SK-N-SH (cell line): ENCODE measurements around the gene GRB7. TPM values are rescaled to one million over a fixed set of nuclear protein-coding genes. Genes with fewer than 3 reads are reported as not detected.

Source experiments
- CTCF ChIA-PET: fragments of 300-600, 350-600 bp; formaldehyde crosslinking; extraction: SDS; loops from one replicate; lab custom pipeline; 2021; lab: Yijun Ruan, JAX
- POLR2A ChIA-PET: fragments of 350-600 bp; sonication (Branson Sonifier 250); formaldehyde crosslinking; extraction: SDS; loops from one replicate; lab custom pipeline; 2020; ENCODE audit warnings: antibody characterized with exemption, inconsistent platforms; lab: Yijun Ruan, JAX
- DNase-seq: peaks from one replicate; pipeline ENCODE4 v3.0.0; 2012
- H2AFZ ChIP-seq: fragments of 200-600 bp; sonication (generic); 2 replicates; pipeline ENCODE4 v1.8.1; 2016; ENCODE audit warnings: antibody characterized with exemption, mild to moderate bottlenecking, low read depth
- H3F3A ChIP-seq: fragments of 200-600 bp; sonication (generic); replicated peaks from 2 replicates; pipeline ENCODE3; 2016; ENCODE audit warnings: antibody characterized with exemption, mild to moderate bottlenecking; ENCODE audit not compliant: insufficient read depth
- H3K27ac ChIP-seq, 2 experiments: fragments of 200-500 bp in 1 of 2; fragments of 200-600 bp in 1 of 2; sonication (Bioruptor generic) in 1 of 2; sonication (generic), shearing (Covaris generic) in 1 of 2; 2 replicates each; pipeline versions ENCODE4 v1.5.1 to v1.6.1; 2014 to 2016; ENCODE audit warnings: low read depth in 2 of 2, inconsistent platforms in 1 of 2, low read length in 1 of 2, mild to moderate bottlenecking in 1 of 2, mixed read lengths in 1 of 2
- H3K27me3 ChIP-seq: fragments of 200-600 bp; sonication (generic), shearing (Covaris generic); 2 replicates; pipeline ENCODE4 v1.6.1; 2016; ENCODE audit warnings: mixed run types; ENCODE audit not compliant: insufficient read depth
- H3K36me3 ChIP-seq, 2 experiments: fragments of 200-500 bp in 1 of 2; fragments of 200-600 bp in 1 of 2; sonication (Bioruptor generic) in 1 of 2; sonication (generic) in 1 of 2; replicated peaks in 1 of 2; 2 replicates each; pipeline versions ENCODE3 to v1.5.1; 2014 to 2016; ENCODE audit warnings: low read length in 1 of 2, mild to moderate bottlenecking in 1 of 2; ENCODE audit not compliant: insufficient read depth in 2 of 2, control insufficient read depth in 1 of 2
- H3K4me1 ChIP-seq, 2 experiments: fragments of 200-500 bp in 1 of 2; fragments of 200-600 bp in 1 of 2; sonication (Bioruptor generic) in 1 of 2; sonication (generic), shearing (Covaris generic) in 1 of 2; 2 replicates each; pipeline versions ENCODE4 v1.5.1 to v1.6.1; 2014 to 2016; ENCODE audit warnings: low read depth in 1 of 2, low read length in 1 of 2, mixed run types in 1 of 2; ENCODE audit not compliant: insufficient read depth in 2 of 2, control insufficient read depth in 1 of 2
- H3K4me2 ChIP-seq: fragments of 200-600 bp; sonication (generic), shearing (Covaris generic); 2 replicates; pipeline ENCODE4 v1.6.1; 2017; ENCODE audit warnings: mixed run types
- H3K4me3 ChIP-seq, 2 experiments: fragments of 200-500 bp in 1 of 2; fragments of 200-600 bp in 1 of 2; sonication (Bioruptor generic) in 1 of 2; sonication (generic), shearing (Covaris generic) in 1 of 2; 2 replicates each; pipeline versions ENCODE4 v1.5.1 to v1.8.1; 2014 to 2016; ENCODE audit warnings: low read depth in 2 of 2, inconsistent platforms in 1 of 2, low read length in 1 of 2, mild to moderate bottlenecking in 1 of 2, mixed read lengths in 1 of 2, moderate library complexity in 1 of 2
- H3K79me2 ChIP-seq: fragments of 200-600 bp; sonication (generic); 2 replicates; pipeline ENCODE4 v1.8.1; 2017; ENCODE audit warnings: mild to moderate bottlenecking; ENCODE audit not compliant: insufficient read depth
- H3K9ac ChIP-seq: fragments of 200-600 bp; sonication (generic); 2 replicates; pipeline ENCODE4 v1.6.1; 2017; ENCODE audit warnings: mixed run types
- H3K9me2 ChIP-seq: fragments of 200-600 bp; sonication (generic); 2 replicates; pipeline ENCODE4 v1.6.1; 2017; ENCODE audit warnings: mixed run types
- H3K9me3 ChIP-seq: fragments of 200-600 bp; sonication (generic); 2 replicates; pipeline ENCODE4 v1.6.1; 2017; ENCODE audit warnings: mixed run types, mild to moderate bottlenecking, moderate library complexity
- H4K20me1 ChIP-seq: fragments of 200-600 bp; sonication (generic); 2 replicates; pipeline ENCODE4 v1.6.1; 2017; ENCODE audit warnings: mild to moderate bottlenecking, mixed run types; ENCODE audit not compliant: insufficient read depth
- CHD2 ChIP-seq: fragments of 150-350 bp; IDR thresholded peaks from 2 replicates; pipeline ENCODE4 v1.6.1; 2018; ENCODE audit warnings: low read length; ENCODE audit not compliant: partially characterized antibody
- ELF1 ChIP-seq: IDR thresholded peaks from 2 replicates; pipeline ENCODE4 v1.4.0; 2012
- GABPA ChIP-seq: IDR thresholded peaks from 2 replicates; pipeline ENCODE4 v1.4.0; 2012; ENCODE audit warnings: low read depth, mild to moderate bottlenecking
- GATA2 ChIP-seq: sonication (generic); formaldehyde crosslinking; IDR thresholded peaks from 2 replicates; pipeline ENCODE4 v1.5.0; 2020; ENCODE audit warnings: mild to moderate bottlenecking, missing genetic modification reagents
- IRF3 ChIP-seq: fragments of 150-350 bp; IDR thresholded peaks from 2 replicates; pipeline ENCODE4 v1.6.1; 2016; ENCODE audit warnings: mild to moderate bottlenecking, low read depth, low read length
- JUND ChIP-seq: IDR thresholded peaks from 2 replicates; pipeline ENCODE4 v1.4.0; 2012
- MAX ChIP-seq: IDR thresholded peaks from 2 replicates; pipeline ENCODE4 v1.4.0; 2012; ENCODE audit warnings: low read depth
- MXI1 ChIP-seq: IDR thresholded peaks from 2 replicates; pipeline ENCODE4 v1.6.1; 2012; ENCODE audit warnings: mild to moderate bottlenecking, low read depth, low read length, improper control_type of control experiment
- NFIC ChIP-seq: IDR thresholded peaks from 2 replicates; pipeline ENCODE4 v1.4.0; 2012; ENCODE audit warnings: borderline replicate concordance
- NRF1 ChIP-seq: IDR thresholded peaks from 2 replicates; pipeline ENCODE4 v1.6.1; 2012; ENCODE audit warnings: low read depth, mild to moderate bottlenecking, low read length
- PBX3 ChIP-seq: IDR thresholded peaks from 2 replicates; pipeline ENCODE4; 2012
- POLR2AphosphoS5 ChIP-seq: IDR thresholded peaks from 2 replicates; pipeline ENCODE4 v1.6.1; 2012; ENCODE audit warnings: low read depth, low read length
- RCOR1 ChIP-seq: fragments of 150-350 bp; IDR thresholded peaks from 2 replicates; pipeline ENCODE4 v1.6.1; 2017; ENCODE audit warnings: antibody characterized with exemption, low read length
- REST ChIP-seq: IDR thresholded peaks from 2 replicates; pipeline ENCODE4 v1.6.1; 2012; ENCODE audit warnings: mild to moderate bottlenecking, low read depth, low read length, moderate library complexity
- SIN3A ChIP-seq: IDR thresholded peaks from 2 replicates; pipeline ENCODE4 v1.6.1; 2012; ENCODE audit warnings: low read depth, mild to moderate bottlenecking, low read length, moderate library complexity, borderline replicate concordance
- TCF12 ChIP-seq: IDR thresholded peaks from 2 replicates; pipeline ENCODE4 v1.4.0; 2012
- YY1 ChIP-seq: IDR thresholded peaks from 2 replicates; pipeline ENCODE4 v1.4.0; 2012; ENCODE audit warnings: low read depth, mild to moderate bottlenecking
- WGBS: methylation state at CpG from one replicate; pipeline ENCODE4 v1.1.6; 2017; ENCODE audit warnings: low lambda C conversion rate; 5-methylcytosine and 5-hydroxymethylcytosine counted together
- polyA plus RNA-seq, 3 experiments: library from polyadenylated mRNA; depleted of rRNA; stranded (reverse); fragments of >200 nt; gene quantifications; 2 replicates each; pipeline ENCODE4 v1.2.3, GENCODE V29; 2012

The GRB7 gene
- polyA plus RNA-seq, 1 of the 3 experiments (the other 2 are of a cell fraction) = not detected

GRCh38 chr17:39769974-39770587, 32.3 kb downstream of the GRB7 start:
- Histone ChIP-seq H3K4me2 (no peak overlapping the region), H3K9ac (no peak overlapping the region), H4K20me1 (no peaks in the 10 kb centered on the region), H3F3A (no peaks in the 10 kb centered on the region), H3K4me3 (no peak overlapping the region), H3K27me3 (peaks cover 93% of the 10 kb centered on the region), H3K9me2 (no peaks in the 10 kb centered on the region), H3K36me3 (no peaks in the 10 kb centered on the region), H3K9me3 (no peaks in the 10 kb centered on the region), H2AFZ (no peak overlapping the region), H3K79me2 (no peaks in the 10 kb centered on the region), H3K4me1 (no peaks in the 10 kb centered on the region), H3K27ac (no peak overlapping the region)
- no peak for DNase-seq
- CTCF ChIA-PET = interaction anchor here (0.6 to 1.2 kb wide), 2 partner anchors 9 to 148 kb away, joined by 3 to 4 read pairs; no protein-coding TSS in a partner anchor
- 10% methylated on average over 8 of the region's 8 CpGs for WGBS
- TF ChIP-seq NRF1 = no peak
- no peak for TF ChIP-seq TCF12
- TF ChIP-seq SIN3A = no peak
- TF ChIP-seq GATA2 (CRISPR knock-in tag) = no peak
- no peak for TF ChIP-seq MXI1
- no peak for TF ChIP-seq REST
- POLR2A ChIA-PET = no interaction called here

GRCh38 chr17:39772415-39772814, 34.7 kb downstream of the GRB7 start:
- no peak overlapping the region for H3K4me2 ChIP-seq
- CTCF ChIA-PET = no interaction called here
- POLR2A ChIA-PET = no interaction called here
- H3K4me1 ChIP-seq = no peaks in the 10 kb centered on the region
- H2AFZ ChIP-seq = no peak overlapping the region
- H3K9ac ChIP-seq = no peak overlapping the region
- TF ChIP-seq POLR2AphosphoS5 (no peak), CHD2 (no peak), YY1 (no peak), SIN3A (no peak), MXI1 (no peak), NFIC (no peak), NRF1 (no peak), GATA2 (CRISPR knock-in tag) (no peak), PBX3 (no peak), GABPA (no peak), IRF3 (no peak), ELF1 (no peak), MAX (no peak), JUND (no peak), RCOR1 (no peak)
- H3K4me3 ChIP-seq = no peak overlapping the region
- no peak for DNase-seq
- H3K79me2 ChIP-seq = no peaks in the 10 kb centered on the region
- H3K27me3 ChIP-seq = peaks cover 91% of the 10 kb centered on the region
- no peaks in the 10 kb centered on the region for H4K20me1 ChIP-seq
- no peaks in the 10 kb centered on the region for H3K36me3 ChIP-seq
- no peaks in the 10 kb centered on the region for H3K9me2 ChIP-seq
- no peak overlapping the region for H3K27ac ChIP-seq
- H3K9me3 ChIP-seq = no peaks in the 10 kb centered on the region
- H3F3A ChIP-seq = no peaks in the 10 kb centered on the region
